Activated CD8-positive, alpha-beta memory T cell treated with anti-CD3 and anti-CD28 coated beads for 1 hour (primary cell): Measurements from ENCODE around the gene FHIT.

Experiments
- DNase-seq, 2 donors: peaks; one replicate each; pipeline ENCODE4 v3.0.0-alpha.2; 2020; ENCODE audit warnings: low read depth in 1 of 2; ENCODE audit errors: extremely low read depth in 1 of 2

The FHIT gene

DNA sequence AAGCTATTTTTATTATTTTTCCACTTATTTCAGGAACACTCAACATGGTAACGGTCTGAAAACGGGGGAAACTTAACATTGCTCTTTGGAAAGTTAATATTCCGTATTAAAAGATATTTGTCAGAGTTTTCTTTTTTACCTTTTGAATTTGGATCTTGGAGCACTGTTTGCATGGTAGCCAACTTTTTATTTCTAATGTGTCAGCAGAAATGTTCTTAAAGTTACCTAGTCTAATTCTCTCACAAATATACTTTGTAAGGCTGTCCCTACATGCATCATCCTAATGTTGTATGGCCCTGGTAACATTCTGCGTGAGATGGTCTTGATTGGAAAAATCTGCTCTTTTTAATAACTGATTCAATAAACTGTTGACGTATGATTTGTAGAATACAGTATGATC lies 719.5 kb downstream of the FHIT start:
- no peak for DNase-seq

DNA sequence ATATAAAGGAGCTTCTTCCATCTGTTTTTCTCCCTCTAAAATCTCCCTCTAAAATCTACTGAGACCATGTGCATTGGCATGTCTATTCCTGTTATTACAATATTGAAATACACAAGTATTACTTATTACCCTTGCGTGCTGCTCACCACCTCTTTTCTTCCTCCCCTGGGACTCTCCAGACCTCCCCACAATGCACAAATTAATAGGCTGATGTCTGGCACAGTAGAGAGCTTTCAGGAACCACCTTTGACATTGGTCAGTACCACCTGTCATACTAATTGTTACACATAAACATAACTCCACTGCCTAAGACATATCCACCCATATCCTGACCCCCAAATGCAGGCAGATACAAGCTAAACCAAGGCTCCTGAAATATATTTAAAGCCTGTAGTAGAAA lies 722.6 kb downstream of the FHIT start:
- no peak for DNase-seq

DNA sequence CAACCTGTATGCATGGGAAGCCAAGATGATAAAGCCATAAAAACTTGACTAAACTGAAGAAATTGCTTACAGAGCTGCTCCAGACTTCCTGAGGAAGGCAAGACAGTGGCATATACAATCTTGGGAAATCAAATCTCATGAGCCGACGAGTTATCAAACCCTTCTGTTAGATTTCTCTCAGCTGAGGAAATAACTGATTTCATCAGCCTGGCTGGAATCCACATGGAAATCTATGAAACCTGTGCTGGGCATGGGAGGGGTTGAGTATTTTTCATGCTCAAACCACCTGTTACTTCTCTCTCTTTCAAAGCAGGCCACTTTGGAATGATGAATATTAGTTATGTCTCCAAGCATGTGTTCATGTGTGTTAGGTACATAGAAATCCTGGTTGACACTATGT lies 727.7 kb downstream of the FHIT start:
- no peak for DNase-seq

DNA sequence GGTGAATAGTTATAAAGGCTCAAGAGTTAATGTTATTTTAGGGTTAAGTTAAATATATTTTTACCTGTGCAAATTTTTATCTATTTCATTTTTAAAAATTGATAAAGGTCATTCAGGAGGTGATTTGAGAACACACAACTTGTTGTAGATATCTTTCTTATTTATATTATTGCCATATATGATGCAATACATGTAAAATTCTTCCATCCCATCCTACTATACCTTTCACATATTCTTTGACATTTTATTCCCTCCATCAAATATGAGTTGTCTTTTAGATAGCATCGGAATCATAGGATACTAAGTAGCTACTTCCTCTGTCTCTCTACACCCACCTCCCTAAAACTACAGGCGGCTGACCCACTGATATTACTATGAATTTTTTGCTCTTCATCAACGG lies 734.1 kb downstream of the FHIT start:
- DNase-seq, result no peak

DNA sequence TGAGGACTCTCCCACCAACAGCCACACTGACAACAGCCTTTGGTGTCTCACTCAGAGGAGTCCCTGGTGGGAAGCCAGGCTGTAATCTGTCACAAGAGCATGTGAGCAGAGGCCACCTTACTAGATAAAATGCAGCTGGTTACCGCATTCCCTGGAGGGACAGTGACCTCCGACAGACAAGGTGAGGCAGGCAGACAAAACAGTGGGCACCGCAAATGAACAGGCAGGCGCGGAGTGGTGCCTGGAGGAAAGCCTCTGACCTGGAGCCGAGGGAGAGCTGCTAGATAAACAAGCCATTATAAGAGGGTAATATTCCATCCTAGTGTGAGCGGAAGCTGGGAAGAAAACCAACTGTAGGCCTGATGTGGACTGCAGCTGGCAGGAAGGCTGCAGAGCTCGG lies 736.4 kb downstream of the FHIT start:
- no peak for DNase-seq

DNA sequence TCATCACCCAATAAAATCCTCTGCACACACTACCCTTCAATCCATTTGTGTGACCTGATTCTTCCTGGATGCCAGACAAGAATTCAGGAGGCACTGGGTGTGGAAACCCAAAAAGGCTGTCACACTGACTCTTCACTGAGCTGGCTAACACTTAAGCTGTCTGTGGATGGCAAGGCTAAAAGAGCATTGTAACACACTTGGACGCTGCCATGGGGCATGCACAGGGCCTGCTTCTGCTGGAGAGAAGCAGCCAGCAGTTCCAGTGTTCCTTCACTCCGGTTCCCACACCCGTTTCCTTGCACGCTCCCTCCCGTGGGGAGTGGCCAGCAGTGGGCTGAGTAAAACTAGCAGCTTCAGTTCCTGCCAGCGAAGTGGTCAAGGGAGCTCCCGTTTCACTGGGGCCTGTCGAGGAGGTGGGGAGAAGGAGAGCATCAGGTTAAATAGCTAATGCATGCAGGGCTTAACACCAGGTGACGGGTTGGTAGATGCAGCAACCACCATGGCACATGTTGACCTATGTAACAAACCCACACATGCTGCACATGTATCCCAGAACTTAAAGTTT lies 737.1 kb downstream of the FHIT start:
- DNase-seq, result no peak

DNA sequence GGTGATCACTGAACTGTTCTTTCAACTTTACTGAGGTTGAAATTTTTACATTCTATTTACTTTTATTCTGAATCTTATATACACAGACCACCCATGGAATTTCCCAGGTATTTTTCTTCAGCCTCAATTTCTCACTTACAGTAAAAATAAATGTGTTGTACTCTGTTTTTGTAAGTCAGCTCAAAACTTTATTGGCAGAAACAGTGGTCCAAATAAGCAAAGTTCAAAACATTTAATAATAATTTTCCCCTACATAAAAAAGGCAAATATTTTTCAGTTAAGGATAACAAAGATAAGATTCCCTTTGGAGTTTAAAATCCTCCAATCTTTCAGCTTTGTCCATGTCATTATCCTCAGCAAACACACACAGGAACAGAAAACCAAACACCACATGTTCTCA lies 738.0 kb downstream of the FHIT start:
- DNase-seq, result no peak

DNA sequence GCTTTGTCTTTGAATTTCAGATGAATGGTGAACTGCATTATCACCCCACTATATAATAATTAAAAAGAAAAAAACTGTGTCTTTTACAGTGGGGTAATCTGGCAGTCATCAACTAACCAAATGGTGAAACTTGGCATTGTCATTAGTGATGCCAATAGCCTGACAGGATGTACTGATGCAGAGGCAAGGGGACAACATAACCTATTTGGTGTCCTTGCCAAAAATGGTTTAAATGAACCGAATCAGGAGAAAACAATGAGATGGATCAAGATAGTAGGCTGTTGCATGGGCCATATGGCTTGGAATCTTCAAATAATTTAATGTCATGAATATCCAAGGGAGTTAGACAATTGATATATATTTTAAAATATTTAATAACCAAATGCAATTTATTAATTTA lies 738.7 kb downstream of the FHIT start:
- DNase-seq, result no peak

DNA sequence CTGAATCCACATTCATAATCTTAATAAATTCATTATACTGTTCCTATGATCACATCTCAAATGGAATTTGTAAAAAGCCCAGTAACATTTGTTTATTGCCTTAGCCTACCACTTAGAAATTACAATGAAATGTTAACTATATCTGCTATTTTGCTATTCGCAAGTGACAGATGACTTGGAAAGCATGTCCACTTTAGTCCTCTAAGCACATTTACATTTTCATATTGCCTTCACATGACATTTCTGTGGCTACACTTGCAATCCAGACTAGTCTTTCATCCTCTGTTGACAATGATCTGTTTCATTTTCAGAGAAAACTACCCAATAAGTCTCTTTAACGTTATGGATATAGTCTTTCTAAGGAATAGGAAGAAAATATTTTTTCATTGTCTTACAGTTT lies 741.8 kb downstream of the FHIT start:
- no peak for DNase-seq

DNA sequence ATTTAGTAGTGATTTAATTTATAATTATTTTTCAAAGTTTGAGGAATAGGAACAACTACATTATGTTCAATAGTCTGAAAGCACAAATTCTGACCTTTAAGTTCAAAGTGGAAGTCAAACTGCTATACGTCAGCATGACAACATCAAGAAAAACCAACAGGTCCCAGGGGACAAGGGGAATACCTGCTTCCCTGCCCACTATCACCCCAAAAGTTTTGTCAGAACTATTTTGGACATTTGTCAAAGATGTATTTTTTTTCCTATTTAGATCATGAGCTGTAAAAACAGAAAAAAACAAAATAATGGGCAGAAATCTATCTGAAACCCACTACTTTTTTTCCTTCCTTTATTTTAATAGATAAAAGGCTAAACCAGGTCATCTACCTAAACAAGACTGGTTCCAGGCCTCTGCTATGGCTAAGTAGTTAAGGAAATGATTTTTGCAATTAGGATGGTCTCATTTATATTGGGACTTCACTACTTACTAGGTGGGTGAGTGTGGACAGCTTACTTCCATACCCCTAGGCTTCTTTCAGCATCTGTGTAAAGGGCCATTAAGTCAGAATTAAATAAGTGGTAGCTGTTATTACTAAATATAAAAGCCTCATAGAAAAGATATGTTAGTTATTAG lies 746.3 kb downstream of the FHIT start:
- DNase-seq, result no peak

DNA sequence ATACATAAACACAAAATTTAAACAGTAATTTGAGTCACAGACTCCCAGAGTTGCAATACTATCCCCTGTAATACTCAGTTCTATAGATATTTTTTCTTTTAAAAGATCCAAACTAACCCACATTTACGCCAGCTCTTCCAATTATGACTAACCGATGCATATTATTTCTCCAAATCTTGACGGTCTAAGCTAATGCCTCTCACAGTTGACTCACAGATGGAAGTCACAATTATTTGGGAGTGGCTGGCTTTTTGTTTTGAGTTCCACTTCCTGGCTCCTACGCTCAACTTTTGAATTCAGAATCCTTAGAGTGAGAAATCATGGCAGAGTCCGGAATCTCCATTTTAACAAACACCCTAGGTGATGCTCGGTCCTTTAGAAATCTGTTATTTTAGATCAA lies 749.9 kb downstream of the FHIT start:
- DNase-seq, result no peak

DNA sequence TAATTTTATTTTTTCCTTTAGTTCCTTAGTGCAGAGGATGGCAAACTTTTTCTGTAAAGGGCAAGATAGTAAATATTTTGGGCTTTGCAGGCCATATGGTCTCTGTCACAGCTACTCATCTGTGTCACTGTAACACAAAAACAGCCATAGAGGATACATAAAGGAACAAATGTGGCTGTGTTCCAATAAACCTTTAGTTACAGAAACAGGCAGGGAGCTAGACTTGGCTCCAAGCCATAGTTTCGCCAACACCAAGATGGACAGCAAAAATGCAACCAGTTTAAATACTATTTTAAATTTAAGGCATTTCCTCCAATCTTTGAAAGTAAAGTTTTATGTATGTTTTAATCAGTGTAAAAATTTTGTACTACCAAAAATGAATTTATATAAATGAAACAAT lies 753.4 kb downstream of the FHIT start:
- no peak for DNase-seq

DNA sequence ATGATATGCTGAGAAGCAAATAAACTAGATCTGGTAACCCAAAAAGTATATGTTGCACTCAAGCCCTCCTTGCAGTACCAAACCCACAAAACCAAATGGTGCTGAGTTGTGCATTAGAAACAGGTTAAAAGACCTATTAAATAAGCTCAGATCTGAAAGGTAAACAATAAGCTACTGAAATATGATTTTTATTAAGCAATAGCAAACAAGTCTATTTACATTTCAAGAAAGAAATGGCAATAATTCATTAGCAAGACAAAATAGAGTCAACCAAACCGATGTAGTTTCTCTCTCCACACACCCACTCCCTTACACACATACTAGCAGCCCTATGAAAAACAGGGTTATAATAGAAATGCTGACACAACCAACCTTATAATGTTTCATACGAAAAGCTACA lies 760.3 kb downstream of the FHIT start:
- no peak for DNase-seq

DNA sequence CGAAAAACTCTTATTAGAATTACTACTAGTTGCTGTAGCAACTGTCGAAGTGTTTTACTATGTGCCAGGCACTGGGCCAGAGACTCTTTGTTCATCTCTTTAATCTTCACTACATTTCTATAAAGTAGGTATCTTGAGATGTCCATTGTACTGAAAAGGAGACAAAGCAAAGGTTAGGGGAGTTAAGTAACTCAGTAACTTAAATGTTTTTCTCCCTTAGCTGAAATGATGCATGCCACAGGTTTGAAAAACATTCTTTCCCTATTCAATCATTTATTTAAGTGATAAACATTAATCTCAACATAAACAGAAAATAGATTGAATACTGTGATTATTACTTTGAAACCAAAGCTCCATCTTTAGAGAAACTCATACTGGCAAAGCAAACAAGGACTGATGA lies 776.2 kb downstream of the FHIT start:
- DNase-seq, result no peak

DNA sequence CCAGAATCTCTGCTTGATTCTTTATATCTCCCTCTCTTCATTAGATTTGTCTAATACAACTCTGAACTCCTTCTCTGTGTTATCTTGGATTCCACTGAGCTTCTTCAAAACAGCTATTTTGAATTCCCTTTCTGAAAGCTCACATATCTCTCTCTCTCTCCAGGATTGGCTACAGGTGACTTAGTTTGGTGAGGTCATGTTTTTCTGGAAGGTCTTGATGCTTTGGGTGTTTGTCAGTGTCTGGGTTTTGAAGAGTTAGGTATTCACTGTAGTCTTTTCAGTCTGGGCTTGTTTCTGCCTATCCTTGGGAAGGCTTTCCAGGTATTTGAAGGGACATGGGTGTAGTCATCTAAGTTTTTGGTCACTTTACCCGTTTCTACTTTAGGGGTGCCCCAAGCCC lies 781.8 kb downstream of the FHIT start:
- no peak for DNase-seq

DNA sequence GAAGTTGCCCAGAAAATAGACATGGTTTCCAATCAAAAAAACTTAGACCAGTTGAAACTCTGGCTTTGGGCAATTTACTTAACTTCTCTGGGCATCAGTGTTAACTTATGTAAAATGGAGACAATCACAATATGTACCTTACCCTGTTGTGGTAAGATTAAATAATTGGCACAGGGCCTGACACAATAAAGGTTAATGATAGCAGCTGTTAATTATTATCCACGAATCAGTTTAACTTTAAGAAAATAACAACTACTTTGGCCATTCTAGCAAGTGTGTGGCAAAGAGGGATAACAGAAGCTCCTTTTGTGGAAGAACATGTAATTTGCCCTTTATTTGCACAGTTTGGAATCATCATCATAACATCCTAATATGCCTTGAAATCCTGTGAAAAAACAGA lies 787.6 kb downstream of the FHIT start:
- no peak for DNase-seq

DNA sequence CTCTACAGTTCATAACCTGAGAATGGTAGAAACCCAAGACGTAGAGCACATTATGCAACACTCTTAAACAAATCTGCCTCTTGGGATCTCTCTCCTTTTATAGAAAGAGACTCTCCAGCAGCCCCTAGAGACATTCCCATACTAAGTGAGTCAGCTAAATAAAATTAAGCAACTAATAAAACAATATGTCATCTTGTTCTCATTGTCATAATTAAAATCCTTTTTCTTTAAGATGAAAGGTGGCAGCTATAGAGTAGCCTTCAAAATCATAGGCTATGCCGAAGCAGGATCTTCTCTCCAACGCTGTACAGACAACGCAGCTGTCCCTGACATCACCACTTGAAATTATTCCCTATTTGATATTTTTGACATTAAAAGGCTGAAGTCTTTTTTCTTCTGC lies 790.0 kb downstream of the FHIT start:
- DNase-seq, result no peak

DNA sequence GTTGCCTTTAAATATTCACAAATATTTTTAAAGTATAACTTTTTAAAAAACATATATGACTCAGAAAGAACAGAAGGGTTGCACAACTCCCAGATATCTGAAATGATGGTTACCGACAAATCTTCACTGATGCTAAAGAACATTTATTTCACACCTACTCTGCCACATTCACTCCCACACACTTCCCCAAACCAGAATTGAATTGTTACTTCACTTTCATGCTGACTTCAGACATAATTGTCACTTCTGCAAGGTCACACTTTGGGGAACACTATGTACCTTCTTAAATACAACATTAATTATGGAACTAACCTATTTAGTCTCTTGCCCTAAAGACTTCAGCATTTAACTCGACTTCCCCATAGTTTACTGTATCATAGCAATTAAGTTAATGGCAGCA lies 795.1 kb downstream of the FHIT start:
- no peak for DNase-seq

DNA sequence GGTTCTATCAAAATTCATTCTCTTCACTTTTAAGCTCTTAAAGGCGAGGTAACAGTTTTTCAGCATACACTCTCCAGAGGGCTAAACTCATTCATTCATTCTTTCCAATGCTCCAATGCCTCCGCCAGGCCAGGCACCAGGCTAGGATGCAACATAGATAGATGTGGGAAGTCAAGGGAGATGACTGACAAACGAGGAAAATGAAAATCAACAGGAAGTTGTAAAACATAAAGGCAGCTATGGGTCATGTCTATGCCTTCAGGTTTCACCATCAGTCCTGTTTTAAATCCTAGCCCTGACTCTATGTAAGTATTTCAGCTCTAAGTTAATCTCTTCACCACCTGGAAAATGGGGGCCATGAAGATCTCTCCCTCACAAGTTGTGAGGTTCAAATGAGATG lies 797.9 kb downstream of the FHIT start:
- no peak for DNase-seq

DNA sequence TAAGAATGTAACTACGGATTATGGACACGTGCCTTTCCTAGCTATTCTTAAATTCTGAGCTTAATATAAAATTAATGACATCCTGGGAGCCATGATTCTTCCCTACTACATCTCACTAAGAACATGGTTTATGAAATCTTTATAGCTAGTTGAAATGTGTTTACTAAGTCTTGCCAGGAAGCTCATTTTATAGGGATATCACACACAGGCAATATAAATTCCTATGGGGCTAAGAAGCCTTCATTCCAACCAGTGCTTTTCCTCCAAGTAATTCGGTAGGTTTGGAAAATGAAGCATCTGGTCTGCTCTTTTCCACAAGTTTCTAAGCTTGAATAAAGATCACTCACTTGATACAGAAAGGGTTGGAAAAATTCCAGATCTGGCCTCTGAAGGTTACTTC lies 802.6 kb downstream of the FHIT start:
- no peak for DNase-seq

DNA sequence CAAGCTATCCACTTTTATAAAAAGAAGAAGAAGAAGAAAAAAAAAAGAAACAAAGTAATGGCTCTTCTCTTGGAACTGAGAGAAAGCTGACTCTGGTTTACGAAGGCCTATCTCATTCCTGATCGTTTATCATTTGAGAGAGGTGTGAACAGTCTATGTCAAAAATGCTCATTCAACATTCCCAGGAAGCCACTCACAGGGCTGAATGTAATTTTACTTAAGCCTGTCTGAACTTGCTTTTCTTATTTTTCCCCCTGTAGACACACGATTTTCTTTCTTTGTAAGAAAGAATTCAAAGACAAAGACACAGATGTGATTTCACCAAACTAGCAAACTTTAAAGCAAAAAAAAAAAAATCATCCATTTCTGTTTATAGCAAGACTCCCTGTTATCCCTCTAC lies 805.8 kb downstream of the FHIT start:
- DNase-seq, result no peak

DNA sequence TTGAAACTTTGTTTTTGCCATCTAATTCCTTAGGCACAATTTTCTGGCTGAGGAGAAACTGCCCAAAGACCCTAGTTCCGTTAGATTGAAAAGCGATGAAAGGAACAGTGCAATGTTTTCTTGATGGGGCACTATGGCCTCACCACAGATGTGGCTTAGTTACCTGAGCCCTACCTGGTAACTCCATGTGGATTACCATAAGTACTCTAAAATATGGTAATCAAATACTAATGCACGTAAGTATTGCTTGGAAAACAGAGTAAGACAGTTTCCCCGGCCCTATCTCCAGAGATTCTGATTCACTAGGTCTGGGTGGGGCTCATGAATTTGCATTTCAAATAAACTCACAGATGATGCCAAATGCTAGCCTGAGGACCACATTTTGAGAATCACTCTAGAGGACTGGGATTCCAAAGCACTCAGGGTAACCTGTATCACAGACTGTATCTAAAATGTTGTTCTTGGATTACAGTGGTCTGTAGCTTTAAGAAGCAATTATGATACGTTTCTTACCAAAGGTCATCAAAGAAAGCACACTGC lies 806.3 kb downstream of the FHIT start:
- no peak for DNase-seq

DNA sequence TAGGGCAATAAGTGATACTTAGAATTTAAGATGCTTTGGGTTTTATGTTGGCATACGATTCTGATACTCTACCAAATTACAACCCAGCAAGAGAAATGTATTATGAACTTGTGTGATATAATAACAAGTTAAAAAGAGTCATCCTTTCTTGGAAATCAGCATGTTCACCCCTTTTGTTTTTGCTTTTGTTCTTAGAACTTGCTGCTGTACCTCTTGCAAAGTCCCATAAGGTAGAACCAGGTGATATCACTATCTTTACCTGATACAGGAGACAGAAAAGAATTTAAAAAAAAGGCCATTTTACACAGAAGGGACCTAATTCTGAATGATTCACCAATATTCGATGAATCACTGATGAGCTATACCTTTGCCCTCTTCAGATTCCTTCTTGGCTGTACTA lies 810.4 kb downstream of the FHIT start:
- DNase-seq, result no peak
